RPMI7951 (cell line): ENCODE results near the gene SEMA5A. TPM values are rescaled to one million over a fixed set of nuclear protein-coding genes. Genes with fewer than 3 reads are reported as not detected.

Source experiments
- DNase-seq: peaks from one replicate; pipeline ENCODE4 v3.0.0-alpha.2; 2012; ENCODE audit warnings: low read depth
- total RNA-seq: library from RNA; depleted of rRNA; stranded (reverse); fragments of >200 nt; shearing (Covaris generic); gene quantifications from 2 replicates; pipeline ENCODE4 v1.2.3, GENCODE V29; 2014; rRNA removed

SEMA5A gene
- total RNA-seq, result 12.0 and 14.3 TPM in 2 replicates

GRCh38 chr5:9545992-9546851 lies at the start of gene SEMA5A:
TSS of gene SEMA5A (minus strand) at chr5:9546075. CDS start at chr5:9379946, 166,129 bp downstream.
- DNase-seq, result peak; percentile 70

- DNase-seq, result no peak
Observed at GRCh38 chr5:9594913-9595312, 49.0 kb upstream of the SEMA5A start.

DNA sequence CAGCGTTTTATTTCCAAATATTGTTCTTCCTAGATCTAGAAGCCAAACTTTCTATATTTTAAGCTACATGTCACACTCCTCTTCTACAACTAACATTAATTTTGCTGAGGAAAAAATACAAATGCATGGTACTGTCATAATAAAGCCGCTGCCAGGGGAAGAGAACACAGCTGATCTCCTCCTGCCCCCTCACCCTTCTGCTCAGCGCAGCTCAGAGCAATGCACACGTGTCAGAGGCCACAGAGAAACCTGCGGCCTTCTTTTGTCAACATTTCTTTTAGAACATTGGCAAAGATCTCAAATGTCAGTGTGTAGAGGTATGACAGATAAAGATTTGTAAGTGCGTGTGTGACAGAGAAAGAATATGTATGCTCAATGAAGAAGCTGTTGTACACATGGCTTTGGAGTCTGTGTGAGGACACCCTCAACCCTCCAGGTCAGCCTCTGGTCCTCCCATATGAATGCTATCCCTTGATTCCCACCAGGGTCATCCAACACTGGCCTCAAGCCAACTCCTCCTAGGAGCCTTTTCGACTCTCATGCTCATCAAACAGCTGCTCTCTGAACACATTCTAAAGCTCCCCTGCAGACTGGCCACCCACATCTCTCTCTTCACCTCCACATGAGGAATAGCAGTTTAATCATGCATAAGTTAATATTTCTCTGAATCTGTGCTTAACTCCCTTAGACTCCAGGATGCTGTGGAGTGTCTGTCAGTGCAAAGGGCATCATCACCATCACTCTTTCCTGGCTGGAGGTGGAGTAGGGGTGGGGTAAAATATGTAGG lies 43.4 kb upstream of the SEMA5A start:
- no peak for DNase-seq

DNA sequence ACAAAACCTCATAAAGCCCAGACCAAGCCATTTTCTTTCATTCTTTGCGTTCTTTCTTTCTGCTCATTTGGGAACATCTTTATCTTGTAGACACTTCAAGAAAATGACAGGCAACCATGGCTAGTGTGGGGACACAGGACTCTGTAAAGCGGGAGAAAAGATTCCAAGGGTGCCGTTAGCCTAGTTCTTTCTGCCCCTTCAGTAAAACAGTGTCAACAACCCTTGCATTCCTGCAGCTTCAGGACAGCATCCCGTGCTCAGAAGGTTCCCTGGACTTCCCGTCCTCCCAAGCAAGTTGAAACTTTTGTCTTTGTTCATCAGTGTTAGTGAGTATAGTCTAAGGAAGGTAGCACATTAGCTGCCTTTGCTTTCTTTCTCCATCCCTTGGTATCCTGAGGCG lies 42.4 kb upstream of the SEMA5A start:
- no peak for DNase-seq

DNA sequence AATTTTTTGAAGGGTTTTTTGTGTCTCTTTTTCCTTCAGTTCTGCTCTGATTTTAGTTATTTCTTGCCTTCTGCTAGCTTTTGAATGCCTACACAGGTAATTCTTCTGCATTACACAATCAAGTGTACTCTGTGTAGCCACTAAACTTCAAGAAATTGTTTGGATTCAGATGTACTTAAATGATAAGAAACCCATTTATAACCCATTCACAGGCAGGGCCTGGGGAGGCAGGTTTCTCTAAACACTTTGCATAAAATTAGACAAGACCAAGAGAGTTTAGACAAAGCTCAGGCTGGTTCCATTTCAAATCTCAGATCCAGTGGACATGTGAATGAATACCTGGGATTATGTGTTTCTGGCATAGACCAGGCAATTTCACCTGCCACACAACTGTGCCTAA lies 41.3 kb upstream of the SEMA5A start:
- DNase-seq, result no peak

GRCh38 chr5:9582406-9582805 lies 36.5 kb upstream of the SEMA5A start:
- DNase-seq, result no peak

- no peak for DNase-seq
Observed at GRCh38 chr5:9573796-9574195, 27.9 kb upstream of the SEMA5A start.

DNA sequence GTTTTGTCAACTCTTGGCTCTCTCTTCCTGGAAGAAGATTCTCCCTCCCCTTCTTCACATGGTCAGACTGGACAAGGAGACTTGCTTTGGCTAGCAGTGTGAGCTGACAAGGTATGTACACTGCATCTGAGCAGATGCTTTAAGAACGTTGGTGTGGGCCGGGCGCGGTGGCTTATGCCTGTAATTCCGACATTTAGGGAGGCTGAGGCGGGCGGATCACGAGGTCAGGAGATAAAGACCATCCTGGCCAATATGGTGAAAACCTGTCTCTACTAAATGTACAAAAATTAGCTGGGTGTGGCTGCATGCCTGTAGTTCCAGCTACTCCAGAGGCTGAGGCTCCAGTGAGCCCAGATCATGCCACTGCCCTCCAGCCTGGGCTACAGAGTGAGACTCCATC lies 26.4 kb upstream of the SEMA5A start:
- no peak for DNase-seq

DNA sequence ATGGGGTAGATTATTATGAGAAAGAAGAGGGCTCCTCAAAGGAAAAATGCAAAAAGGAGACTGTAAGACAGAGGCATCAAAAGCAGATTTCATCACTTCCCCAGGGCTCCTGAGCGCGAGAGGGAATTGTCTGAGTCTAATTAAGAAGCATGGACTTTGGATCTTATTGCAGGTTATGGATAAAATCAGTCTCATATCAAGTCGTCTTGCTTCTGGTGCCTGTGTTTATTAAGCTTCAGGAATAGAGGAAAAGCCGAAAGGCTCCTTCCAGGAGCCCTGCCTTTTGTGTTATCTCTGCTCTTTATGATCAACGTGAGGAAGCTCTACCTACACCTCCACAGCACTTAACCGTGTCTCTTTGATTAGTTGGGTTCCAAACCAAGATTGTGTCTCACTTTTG lies 25.0 kb upstream of the SEMA5A start:
- DNase-seq, result no peak

DNA sequence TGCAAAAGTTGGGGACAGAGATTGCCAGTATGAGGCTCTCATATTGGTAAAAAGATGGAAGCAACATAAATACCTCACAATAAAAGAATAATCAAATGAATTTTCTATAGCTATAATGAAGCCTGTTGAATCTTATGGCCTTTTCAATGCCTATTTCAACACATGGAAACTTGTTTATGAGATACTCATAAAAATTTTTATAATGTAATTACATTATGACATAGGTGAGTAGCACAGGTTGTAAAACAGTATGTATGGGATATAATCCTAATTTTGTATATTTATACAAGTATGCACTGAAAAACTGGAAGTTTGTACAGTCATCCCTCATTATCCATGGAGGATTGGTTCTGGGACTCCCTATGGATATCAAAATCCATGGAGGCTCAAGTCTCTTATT lies 21.2 kb upstream of the SEMA5A start:
- no peak for DNase-seq

DNA sequence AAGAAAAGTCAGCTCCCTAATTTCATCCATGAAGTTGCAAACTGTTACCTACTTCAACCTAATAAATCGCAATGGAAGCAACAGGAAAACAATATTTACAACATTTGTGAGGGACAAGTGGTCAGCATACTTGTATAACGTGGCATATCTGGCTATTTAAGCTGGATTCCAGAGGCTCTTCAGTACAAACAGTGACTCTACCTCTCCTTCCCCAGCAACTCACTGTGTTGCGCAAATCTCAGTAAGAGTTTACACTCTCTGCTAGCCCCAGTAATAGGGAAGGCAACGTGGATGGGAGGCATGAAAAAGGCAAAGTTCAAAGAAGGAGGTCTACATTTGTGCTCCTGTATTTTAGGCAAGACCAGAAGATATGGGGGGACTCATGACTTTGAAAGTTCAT lies 18.9 kb upstream of the SEMA5A start:
- no peak for DNase-seq

DNA sequence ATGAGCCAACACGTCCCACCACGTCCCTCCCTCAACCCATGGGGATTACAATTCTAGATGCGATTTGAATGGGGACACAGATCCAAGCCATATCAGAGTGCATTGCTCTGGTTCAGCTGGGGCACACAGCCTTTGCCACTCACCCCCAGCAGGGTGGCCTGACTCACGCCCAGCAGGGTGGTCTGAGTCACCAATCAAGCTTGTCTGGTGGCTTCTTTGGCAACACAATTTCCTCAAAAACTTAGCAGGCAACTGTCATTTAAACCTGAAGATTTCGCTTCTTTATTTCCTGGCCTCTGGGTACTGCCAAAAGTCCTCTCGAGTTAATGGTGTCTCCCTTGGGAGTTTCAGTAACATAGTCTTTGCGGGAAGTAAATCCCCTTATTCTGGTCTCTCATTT lies 16.3 kb upstream of the SEMA5A start:
- peak; percentile 82 for DNase-seq

DNA sequence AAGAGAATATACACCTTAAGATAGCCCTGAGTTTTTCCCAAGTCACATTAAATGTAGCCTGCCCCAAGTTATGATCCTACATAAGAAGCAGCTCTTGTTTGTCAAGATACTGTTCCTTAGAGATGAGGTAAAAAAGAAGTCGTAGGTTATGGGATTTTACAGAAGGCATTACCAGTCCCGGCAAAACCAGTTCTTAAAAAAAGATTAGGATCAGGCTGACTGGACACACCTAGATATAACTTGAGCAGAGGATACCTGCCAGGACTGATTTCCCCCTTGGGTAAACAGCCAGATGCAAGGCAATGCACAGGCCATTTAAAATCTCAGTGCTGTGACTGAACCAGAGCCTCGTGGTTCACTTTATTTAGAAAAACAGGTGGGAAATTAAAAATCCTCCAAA lies 14.1 kb upstream of the SEMA5A start:
- no peak for DNase-seq

DNA sequence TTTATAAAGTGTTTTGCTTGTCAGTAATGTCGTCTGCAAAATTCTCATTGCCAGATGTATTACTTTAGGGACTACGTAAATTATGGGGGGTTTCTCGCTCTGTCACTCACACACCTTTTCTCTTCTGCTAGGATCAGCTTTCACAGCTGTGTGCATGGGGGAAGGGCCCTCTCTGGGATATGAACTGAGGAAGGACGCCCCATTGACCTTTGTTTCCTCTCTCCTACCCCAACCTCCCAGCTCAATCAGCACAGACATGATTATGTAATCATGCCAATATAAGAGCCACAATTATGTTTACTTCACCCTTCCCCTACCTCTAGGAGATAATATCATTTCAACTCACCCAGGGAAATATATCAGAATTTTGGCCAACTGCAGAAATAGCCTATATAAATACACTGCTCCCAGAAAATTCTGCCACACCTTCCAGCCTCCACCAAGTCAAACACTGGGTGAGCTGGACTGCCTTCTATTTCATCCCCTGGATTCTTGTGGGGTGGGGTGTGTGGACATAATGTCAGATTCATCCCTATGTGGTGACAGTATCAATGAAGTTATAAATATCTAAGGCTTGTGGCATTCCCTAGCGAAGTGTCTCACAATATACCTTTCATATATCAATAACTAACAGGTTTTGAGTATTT lies 12.6 kb upstream of the SEMA5A start:
- DNase-seq, result no peak

GRCh38 chr5:9557696-9558095 lies 11.8 kb upstream of the SEMA5A start:
- DNase-seq, result no peak

DNA sequence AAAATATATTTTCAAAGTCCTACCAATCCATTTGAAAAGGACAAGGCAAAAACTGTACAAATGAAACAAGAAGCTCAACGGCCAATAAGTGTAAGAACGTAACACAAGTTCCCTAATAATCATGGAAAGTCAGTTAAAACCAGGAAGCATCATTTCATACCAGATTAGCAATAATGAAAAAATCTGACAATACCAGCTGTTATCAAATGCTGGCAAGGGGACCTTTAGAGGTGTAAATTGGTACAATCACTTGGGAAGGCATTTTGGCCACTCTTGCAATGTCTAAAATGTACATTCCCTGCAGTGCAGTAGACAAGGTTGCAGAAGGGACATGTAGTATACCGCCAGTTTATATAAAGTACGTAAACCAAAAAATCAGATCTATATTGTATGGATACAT lies 10.1 kb upstream of the SEMA5A start:
- DNase-seq, result no peak

GRCh38 chr5:9554122-9554521 lies 8.2 kb upstream of the SEMA5A start:
- DNase-seq, result no peak

DNA sequence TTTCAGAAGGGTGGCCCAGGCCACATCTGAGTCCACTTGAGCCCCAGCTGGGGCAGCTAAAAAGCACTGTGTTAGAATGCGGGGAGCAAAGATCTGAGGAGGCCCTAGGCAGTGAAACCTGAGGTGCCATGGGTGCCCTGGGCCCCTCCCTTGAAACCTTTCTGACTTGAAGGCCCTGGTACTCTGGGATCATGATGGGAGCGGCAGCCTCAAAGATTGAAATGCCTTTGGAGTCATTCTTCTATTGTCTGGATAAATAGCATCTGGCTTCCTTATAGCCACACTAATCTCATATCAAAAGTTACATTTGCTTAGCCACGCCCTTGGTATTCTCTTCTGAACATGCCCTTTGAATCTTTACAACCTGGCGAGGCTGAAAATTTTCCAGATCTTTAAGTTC lies 7.7 kb upstream of the SEMA5A start:
- no peak for DNase-seq

- no peak for DNase-seq
Observed at GRCh38 chr5:9551567-9552537, 6.0 kb upstream of the SEMA5A start.

DNA sequence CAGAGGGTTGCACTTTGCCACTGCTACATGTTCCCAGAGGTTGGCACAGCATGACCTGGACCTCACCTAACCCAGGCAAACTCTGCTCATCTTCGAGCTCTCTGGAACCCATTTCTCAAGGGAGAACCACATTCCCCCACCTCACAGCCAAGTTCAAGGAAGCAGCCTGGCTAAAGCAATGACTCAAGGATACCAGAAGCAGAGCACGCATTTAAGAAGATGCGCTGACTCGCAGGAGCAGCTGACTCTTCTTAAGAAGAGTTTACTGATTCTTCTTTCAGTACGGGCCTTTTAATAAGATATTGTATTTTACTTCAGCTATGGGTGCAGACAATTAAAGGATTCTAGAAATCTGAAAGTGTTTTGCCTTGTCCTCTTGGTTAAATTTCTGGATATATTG lies 4.1 kb upstream of the SEMA5A start:
- DNase-seq, result no peak
